DMS153 treated with DMSO at 0.1 percent for 48 hours (cell line): ENCODE measurements around the gene STARD3.
"Not testable (repeated sequence)": the region's sequence is repeated elsewhere in the genome, so short reads cannot be mapped to it uniquely, and the experiment has no call there.

Experiments
- DNase-seq: peaks from one replicate; lab custom pipeline; 2025; ENCODE audit not compliant: unreplicated experiment; lab: John Stamatoyannopoulos, UW

STARD3 gene

GRCh38 chr17:39687101-39687545, 50.2 kb downstream of the STARD3 start:
- DNase-seq: no peak

- peak; percentile 79 for DNase-seq
These were observed 50.9 kb downstream of the STARD3 start, which contains the start of gene PGAP3 for GRCh38 chr17:39687546-39688474. Gene PGAP3 (minus strand): TSS chr17:39688057. CDS start chr17:39688014, 43 bp downstream.

GRCh38 chr17:39688475-39688835, 51.5 kb downstream of the STARD3 start:
- DNase-seq: no peak

DNA sequence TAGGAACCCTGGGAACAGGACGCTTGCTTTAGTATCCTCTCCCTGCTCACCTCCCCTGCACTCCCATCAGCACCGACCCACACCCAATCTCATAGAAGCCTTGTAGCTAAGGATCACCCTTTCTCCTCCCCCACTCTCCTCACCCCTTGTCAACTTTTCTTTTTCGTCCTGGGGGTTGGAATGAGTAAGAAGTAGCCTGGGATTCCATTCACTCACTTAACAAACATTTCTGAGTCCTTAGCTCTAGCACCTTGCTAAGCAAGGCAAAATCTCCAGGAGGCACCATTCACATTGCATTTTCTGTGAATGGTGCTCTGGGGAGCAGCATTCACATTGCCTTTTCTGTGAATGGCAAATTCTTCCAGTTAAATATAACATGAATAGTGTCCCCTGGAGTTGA, 52.0 kb downstream of the STARD3 start:
- DNase-seq: no peak

DNA sequence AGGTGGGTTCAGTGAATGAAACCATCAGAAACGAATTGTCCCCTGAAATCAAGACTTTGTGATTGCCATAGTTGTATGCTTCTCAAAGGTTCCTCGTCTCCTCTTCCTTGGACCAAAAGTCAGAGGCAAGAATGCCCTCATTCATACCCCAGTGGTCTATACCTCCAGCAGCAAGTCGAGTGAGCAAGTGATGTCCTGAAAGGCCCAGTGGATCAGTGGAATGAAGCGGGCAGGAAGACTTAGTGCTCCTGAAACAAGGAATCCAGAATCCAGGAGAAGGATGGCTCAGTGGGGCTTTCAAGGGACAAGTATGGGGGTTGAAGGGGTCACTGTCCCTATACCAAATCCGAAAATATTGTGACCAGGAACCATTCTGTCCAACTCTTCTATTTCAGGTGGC, 57.6 kb downstream of the STARD3 start:
- DNase-seq: no peak

- DNase-seq: no peak
These were observed 58.1 kb downstream of the STARD3 start for GRCh38 chr17:39695089-39695474.

- no peak for DNase-seq
These were observed 59.8 kb downstream of the STARD3 start for GRCh38 chr17:39696731-39697130.

DNA sequence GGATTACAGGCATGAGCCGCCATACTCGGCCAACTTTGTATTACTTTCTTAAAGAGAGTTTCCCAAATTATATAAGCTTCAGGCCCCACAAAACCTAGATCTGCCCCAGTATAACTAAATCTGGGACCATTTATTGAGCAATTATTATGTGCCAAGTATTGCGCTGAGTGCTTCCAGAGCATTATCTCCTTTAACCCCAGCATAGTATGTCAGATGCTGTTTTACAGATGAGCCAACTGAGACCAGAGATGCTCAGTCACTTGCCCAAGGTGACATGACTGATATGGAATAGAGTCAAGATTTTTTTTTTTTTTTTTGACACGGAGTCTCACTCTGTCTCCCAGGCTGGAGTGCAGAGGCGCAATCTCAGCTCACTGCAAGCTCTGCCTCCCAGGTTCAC, 61.0 kb downstream of the STARD3 start:
- DNase-seq: no peak

DNA sequence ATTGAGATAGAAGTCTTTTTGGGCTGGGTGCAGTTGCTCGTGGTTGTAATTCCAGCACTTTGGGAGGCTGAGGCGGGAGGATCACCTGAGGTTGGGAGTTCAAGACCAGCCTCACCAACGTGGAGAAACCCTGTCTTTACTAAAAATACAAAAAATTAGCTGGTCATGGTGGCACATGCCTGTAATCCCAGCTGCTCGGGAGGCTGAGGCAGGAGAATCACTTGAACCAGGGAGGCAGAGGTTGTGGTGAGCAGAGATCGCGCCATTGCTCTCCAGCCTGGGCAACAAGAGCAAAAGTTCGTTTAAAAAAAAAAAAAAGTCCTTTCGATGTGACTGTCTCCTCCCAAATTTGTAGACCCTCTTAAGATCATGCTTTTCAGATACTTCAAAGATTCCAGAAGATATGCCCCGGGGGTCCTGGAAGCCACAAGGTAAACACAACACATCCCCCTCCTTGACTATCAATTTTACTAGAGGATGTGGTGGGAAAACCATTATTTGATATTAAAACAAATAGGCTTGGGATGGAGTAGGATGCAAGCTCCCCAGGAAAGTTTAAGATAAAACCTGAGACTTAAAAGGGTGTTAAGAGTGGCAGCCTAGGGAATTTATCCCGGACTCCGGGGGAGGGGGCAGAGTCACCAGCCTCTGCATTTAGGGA, 62.3 kb downstream of the STARD3 start:
- not testable (repeated sequence) for DNase-seq

GRCh38 chr17:39699818-39700147, 62.8 kb downstream of the STARD3 start, which contains the start of gene ERBB2:
Gene ERBB2 (plus strand): TSS chr17:39700064. CDS start chr17:39700239, 175 bp downstream.
- DNase-seq: no peak

DNA sequence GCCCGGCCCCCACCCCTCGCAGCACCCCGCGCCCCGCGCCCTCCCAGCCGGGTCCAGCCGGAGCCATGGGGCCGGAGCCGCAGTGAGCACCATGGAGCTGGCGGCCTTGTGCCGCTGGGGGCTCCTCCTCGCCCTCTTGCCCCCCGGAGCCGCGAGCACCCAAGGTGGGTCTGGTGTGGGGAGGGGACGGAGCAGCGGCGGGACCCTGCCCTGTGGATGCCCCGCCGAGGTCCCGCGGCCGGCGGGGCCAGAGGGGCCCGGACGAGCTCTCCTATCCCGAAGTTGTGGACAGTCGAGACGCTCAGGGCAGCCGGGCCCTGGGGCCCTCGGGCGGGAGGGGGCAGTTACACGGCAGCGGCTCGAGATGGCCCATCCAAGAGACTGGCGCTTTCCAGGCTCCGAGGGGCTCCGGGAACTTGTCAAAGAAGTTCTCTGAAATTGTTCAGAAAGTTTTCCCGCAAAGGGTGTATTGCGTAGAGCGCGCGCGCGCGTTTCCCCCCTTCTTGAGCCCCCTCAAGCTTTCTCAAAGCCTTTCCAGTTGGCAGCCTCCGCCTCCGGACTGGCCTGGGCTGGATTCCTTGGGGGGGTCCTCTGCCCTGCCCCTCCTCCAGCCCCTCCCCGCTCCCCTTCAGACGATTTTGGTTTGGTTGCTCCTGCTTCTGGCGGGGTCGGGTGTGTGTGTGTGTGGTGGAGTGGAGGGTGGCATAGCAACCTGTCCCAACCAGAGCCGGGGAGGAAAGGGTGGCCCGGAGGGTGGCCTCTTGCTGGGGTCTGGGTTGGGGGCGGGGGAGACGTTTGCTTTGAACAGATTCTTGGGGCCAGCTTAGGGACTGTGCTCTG, 63.4 kb downstream of the STARD3 start:
- no peak for DNase-seq

DNA sequence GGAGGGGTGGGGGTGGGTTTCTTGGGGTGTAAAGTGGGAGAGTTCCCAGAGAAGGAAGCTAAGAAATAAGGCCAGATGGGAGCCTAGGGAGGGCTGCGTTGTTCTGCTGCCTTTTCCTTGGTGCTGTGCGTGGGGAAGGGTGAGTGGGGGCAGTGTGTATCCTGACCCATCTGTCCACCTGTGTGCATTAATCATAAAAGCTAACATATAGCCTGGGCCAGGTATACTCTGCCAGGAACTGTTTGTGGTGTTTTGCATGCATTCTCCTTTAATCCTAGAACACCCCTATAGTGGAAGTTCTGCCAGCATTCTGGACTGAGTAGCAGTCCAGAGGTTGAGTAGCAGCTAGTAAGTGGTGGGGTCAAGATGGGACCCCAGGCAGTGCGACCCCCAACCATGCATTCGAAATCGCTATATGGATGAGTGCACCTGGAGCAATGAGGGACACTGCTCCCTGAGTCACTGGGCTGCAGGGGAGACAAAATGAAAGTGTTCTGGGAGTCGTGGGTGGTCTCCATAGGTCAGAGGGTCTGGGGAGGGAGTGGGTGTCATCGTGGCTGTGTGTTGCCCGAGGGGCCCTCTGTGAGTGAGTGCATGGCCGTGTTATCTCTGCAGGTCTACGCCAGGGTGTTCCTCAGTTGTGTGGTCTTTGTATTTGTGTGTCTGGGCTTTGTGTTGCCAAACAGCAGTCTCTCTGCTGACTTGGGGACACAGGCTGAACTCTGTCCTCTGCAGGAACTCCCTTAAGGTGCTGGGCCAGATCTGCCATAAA, 64.3 kb downstream of the STARD3 start:
- no peak for DNase-seq

DNA sequence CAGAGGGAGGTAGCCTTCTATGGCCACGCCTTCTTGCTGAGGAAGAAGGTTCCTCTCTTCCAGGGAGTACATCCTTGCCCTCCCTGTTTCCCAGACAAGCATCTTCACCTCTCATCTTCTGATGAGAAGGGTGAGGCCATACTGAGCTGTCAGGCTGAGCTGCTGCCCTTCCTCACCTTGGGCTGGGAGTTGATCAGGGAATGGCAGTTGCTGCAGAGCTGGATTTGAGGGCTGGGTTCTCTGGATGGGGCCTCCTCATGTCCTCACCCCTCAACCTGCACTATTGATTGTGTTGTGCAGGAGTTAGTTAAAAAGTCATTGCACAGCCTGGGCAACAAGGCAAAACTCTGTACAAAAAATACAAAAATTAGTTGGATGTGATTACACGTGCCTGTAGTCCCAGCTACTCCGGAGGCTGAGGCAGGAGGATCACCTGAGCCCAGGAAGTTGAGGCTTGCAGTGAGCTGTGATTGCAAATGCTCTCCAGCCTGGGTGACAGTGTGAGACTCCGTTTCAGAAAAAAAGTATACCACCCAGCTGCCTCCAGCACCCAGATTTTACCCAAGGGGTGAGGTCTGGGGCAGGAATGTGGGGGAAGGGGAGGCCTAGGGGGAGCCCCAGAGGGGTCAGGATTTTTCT, 65.0 kb downstream of the STARD3 start:
- no peak for DNase-seq

DNA sequence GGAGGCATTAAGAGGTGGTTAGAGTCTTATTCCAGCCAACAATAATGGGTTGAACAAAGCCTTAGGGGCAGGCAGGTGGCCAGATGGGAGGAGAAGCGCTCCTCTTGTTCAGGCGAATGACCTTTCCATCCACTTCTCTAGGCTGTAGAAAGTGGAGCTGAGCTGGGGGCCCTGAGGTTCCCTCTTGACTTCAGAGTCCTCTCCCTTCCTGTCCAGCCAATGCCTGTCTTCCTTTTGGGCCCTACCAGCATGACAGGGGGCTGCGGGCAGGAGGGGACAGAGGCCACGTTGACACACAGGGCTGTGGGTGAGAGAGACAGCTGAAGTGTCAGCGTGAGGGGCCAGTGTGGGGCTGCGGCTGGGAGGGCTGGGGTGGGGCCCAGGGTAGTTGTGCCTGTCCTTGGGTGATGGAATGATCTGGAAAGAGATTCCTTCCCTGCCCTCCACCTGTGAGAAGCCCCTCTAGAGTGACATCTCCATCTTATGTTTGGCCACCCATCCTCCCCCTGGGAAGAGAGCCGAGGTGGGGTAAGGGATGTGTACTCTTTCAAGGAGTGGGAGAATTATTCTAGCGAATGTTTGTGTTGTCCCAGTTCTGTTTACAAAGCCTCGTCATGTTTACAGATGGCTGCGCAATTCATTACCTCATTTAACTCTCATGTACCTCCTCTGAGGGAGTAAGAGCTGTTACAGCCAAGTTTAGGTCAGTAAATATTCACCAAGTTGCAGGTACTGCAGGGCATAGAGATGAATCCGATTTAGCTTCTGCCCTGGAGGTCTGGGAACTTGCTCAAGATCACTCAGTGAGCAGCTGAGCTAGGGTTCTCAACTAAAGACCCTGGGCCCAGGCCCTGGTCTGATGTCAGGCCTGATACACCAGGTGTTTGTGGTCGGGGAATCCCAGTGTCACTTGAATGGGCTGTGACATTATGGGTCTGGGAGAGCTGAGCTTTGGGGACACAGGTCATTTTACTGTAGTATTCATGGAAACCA, 66.3 kb downstream of the STARD3 start:
- no peak for DNase-seq

- DNase-seq: no peak
These were observed 67.0 kb downstream of the STARD3 start for GRCh38 chr17:39703913-39704312.

DNA sequence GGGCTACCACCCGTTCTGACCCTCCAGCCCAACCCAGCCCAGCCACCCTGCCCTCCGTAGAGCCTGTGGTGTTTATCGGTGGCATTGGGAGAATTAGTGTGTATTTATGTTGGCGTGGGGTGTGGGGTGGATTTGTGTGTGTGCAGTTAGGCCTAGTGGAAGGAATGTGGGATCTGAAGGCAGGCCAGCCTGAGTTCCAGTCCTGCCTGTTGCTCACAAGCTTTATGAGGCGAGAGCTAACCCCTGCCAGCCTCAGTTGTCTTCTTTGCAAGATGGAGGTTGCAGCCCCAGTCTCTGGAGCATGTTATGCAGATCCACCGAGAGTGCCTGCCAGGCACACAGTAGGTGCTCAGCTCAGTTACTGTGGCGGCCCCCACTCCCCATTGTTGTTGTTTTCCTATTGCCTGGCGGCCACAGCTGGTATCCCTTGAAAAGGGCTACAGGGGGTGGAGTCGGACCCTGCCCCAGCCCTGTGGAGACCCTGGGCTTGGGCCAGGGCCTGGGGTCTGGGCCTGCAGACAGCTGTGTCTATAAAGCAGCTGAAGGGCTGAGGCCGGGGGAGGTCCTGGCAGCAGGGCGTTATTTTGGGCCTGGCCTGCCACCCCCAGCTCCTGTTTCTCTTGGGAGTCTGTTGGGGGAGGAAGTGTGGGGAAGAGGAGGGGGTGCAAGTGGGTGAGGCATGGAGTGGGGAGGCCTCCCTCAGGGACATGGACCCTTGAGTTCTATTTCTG, 68.0 kb downstream of the STARD3 start:
- no peak for DNase-seq

DNA sequence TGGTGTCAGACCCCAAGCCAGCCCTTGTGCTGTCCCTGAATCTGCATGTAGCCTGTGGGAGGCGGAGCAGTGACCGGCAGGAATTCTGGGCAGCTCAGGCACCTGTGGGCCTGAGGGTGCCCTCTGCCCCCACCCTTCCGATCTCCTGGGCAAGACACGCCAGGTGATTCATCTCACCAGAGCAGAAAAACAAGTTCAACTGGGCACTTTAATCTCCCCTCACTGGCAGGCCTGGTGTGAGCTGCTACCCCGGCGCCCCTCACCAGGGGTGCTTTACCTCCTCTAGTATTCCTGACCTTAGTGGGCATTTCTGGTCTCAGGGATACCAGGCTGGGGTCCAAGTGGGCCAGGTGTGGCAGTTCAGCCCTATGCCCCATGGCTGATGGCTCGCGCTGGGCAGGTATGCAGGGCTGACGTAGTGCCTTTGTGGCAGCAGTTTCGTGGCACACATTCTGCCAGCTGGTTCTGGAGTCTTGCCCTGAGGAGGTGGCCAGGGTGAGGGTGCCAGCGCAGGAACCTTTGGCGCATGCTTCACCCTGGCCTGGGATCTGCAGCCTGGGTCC, 68.9 kb downstream of the STARD3 start:
- DNase-seq: no peak

DNA sequence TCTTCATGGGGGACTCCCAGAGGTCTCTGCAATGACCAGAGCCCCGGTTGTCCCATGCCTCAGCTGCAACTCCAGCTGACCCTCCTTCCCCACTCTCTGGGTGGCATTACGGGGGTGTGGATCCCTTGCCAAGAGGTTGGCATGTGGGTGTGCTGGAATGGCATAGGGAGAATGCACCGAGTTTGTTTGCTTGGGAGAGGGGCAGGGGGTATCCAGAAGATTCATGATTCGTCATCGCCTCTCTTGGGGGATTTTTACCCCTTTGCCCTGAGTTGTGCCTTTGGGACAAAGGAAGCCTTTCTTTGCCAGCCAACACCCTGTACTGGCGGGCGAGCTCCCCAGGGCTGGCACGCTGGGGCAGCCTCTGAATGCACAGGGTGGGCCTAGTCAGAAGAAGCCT, 69.4 kb downstream of the STARD3 start:
- DNase-seq: no peak
